ENCODE measurements around the gene CHN1. TPM values are rescaled to one million over a fixed set of nuclear protein-coding genes. Genes with fewer than 3 reads are reported as not detected.

CHN1 gene
- polyA plus RNA-seq, 4 donors = 2.0 to 7.8 (median 5.1) TPM

DNA sequence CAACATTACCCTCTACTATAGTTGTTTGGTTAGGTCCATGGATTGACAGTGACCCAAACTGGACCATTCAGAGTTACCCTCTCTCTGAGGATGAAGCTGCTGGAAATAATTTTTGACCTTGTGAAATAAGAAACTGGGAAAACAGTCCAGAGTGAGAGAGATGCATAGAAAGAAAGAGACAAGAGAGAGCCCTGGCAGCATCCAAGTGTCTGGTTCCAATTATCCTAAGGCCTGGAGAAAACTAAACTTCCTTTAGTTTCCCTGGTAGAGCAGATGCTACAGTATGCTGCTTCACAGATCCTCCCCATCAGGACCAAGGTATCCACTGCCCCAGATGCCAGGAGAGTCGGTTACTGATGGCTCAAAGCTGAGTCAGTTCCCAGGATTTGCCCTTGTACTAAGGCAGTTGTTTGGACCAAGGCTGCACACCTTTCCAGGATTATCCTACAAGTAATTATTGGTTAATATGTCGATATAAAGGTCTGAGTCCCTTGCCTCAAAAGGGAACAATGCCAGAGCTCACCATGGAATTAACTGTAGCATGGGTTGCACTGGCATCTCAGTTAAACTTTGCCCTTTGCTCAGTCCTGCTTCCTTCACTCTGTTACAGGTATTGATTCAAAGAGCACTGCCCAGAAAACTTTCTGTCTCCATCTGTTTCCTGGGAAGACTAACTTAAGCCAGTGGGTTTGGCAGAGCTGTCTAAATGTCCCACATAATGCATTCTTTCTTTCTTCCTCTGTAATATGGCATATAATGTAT lies 14.6 kb upstream of the CHN1 start:
- FAIRE-seq (no peak), DNase-seq (peak in 1 of 2 donors; percentile 62)
- Histone ChIP-seq H3K27me3 (ENCODE audit: control insufficient read depth in 3 of 3, insufficient read depth in 3 of 3, low read length in 3 of 3) (no peaks in the 10 kb centered on the region), H3K36me3 (ENCODE audit: control insufficient read depth in 3 of 3, insufficient read depth in 2 of 3, low read depth in 1 of 3, low read length in 3 of 3) (no peaks in the 10 kb centered on the region), H3K27ac (ENCODE audit: low read depth in 1 of 3, low read length in 2 of 3) (no peak overlapping the region), H3K4me3 (ENCODE audit: low read depth in 1 of 3, low read length in 3 of 3) (no peak overlapping the region), H3K9me3 (ENCODE audit: control insufficient read depth in 2 of 2, insufficient read depth in 1 of 2, low read depth in 1 of 2, low read length in 1 of 2) (no peaks in the 10 kb centered on the region), H3K4me1 (ENCODE audit: control insufficient read depth in 3 of 3, insufficient read depth in 2 of 3, low read depth in 1 of 3, low read length in 2 of 3) (peaks cover 0 to 5% (median 0%) of the 10 kb centered on the region in 3 donors)
- 20 to 78% (median 32%) methylated on average over 2 of the region's 2 CpGs for WGBS, 3 donors

GRCh38 chr2:175017618-175018414 lies 12.6 kb upstream of the CHN1 start:
- Histone ChIP-seq H3K4me3 (ENCODE audit: low read depth in 1 of 3, low read length in 3 of 3) (no peak overlapping the region), H3K4me1 (ENCODE audit: control insufficient read depth in 3 of 3, insufficient read depth in 2 of 3, low read depth in 1 of 3, low read length in 2 of 3) (peaks cover 0 to 4% (median 0%) of the 10 kb centered on the region in 3 donors), H3K9me3 (ENCODE audit: control insufficient read depth in 2 of 2, insufficient read depth in 1 of 2, low read depth in 1 of 2, low read length in 1 of 2) (no peaks in the 10 kb centered on the region), H3K36me3 (ENCODE audit: control insufficient read depth in 3 of 3, insufficient read depth in 2 of 3, low read depth in 1 of 3, low read length in 3 of 3) (no peaks in the 10 kb centered on the region), H3K27me3 (ENCODE audit: control insufficient read depth in 3 of 3, insufficient read depth in 3 of 3, low read length in 3 of 3) (no peaks in the 10 kb centered on the region), H3K27ac (ENCODE audit: low read depth in 1 of 3, low read length in 2 of 3) (no peak overlapping the region)
- no peak for DNase-seq
- 89 to 97% (median 96%) methylated on average over 5 of the region's 5 CpGs for WGBS, 3 donors
- no peak for FAIRE-seq

DNA sequence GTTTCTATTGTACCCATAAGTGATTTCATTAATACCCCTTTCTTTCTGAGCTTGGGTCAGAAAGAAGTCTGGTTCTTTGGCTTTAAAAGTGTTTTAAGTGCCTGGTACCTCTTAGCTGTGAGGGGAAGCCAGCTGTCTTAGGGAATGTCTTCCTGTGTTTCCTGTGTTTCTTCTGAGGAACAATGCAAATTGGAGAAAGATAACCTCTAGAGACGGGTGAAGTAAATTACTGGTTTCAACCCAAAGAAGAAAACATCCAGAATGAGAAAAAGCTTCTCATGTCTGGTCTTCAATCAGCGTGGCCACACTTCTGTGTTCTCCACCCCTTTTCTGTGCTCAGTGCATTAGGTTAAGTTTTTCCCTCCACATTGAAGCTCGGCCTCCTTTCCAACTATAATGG lies 10.2 kb upstream of the CHN1 start:
- FAIRE-seq = no peak
- 69 to 86% (median 70%) methylated on average over 3 of the region's 3 CpGs for WGBS, 3 donors
- peaks cover 0 to 8% (median 0%) of the 10 kb centered on the region in 3 donors for H3K27me3 ChIP-seq (ENCODE audit: control insufficient read depth in 3 of 3, insufficient read depth in 3 of 3, low read length in 3 of 3)

GRCh38 chr2:175012516-175012915 lies 7.3 kb upstream of the CHN1 start:
- Histone ChIP-seq H3K9me3 (ENCODE audit: control insufficient read depth in 2 of 2, insufficient read depth in 1 of 2, low read depth in 1 of 2, low read length in 1 of 2) (no peaks in the 10 kb centered on the region), H3K27ac (ENCODE audit: low read depth in 1 of 3, low read length in 2 of 3) (no peak overlapping the region), H3K4me1 (ENCODE audit: control insufficient read depth in 3 of 3, insufficient read depth in 2 of 3, low read depth in 1 of 3, low read length in 2 of 3) (no peaks in the 10 kb centered on the region), H3K36me3 (ENCODE audit: control insufficient read depth in 3 of 3, insufficient read depth in 2 of 3, low read depth in 1 of 3, low read length in 3 of 3) (no peaks in the 10 kb centered on the region), H3K27me3 (ENCODE audit: control insufficient read depth in 3 of 3, insufficient read depth in 3 of 3, low read length in 3 of 3) (peaks cover 0 to 11% (median 0%) of the 10 kb centered on the region in 3 donors), H3K4me3 (ENCODE audit: low read depth in 1 of 3, low read length in 3 of 3) (no peak overlapping the region)
- WGBS, 3 donors = 95 to 97% (median 96%) methylated on average over 2 of the region's 2 CpGs
- DNase-seq (no peak), FAIRE-seq (no peak)

More for the DNA sequence above, 10.2 kb upstream of the CHN1 start:
- Histone ChIP-seq H3K27ac (ENCODE audit: low read depth in 1 of 3, low read length in 2 of 3) (no peak overlapping the region), H3K36me3 (ENCODE audit: control insufficient read depth in 3 of 3, insufficient read depth in 2 of 3, low read depth in 1 of 3, low read length in 3 of 3) (no peaks in the 10 kb centered on the region), H3K4me3 (ENCODE audit: low read depth in 1 of 3, low read length in 3 of 3) (no peak overlapping the region), H3K4me1 (ENCODE audit: control insufficient read depth in 3 of 3, insufficient read depth in 2 of 3, low read depth in 1 of 3, low read length in 2 of 3) (peaks cover 0 to 2% (median 0%) of the 10 kb centered on the region in 3 donors), H3K9me3 (ENCODE audit: control insufficient read depth in 2 of 2, insufficient read depth in 1 of 2, low read depth in 1 of 2, low read length in 1 of 2) (no peaks in the 10 kb centered on the region)
- no peak for DNase-seq

- Histone ChIP-seq H3K4me1 (ENCODE audit: control insufficient read depth in 3 of 3, insufficient read depth in 2 of 3, low read depth in 1 of 3, low read length in 2 of 3) (no peaks in the 10 kb centered on the region), H3K4me3 (ENCODE audit: low read depth in 1 of 3, low read length in 3 of 3) (no peak overlapping the region), H3K27me3 (ENCODE audit: control insufficient read depth in 3 of 3, insufficient read depth in 3 of 3, low read length in 3 of 3) (peaks cover 0 to 16% (median 0%) of the 10 kb centered on the region in 3 donors), H3K9me3 (ENCODE audit: control insufficient read depth in 2 of 2, insufficient read depth in 1 of 2, low read depth in 1 of 2, low read length in 1 of 2) (no peaks in the 10 kb centered on the region), H3K36me3 (ENCODE audit: control insufficient read depth in 3 of 3, insufficient read depth in 2 of 3, low read depth in 1 of 3, low read length in 3 of 3) (no peaks in the 10 kb centered on the region), H3K27ac (ENCODE audit: low read depth in 1 of 3, low read length in 2 of 3) (no peak overlapping the region)
- DNase-seq (no peak), FAIRE-seq (no peak)
- WGBS, 3 donors = 33 to 54% (median 39%) methylated on average over 1 of the region's 1 CpG
These were observed 6.3 kb upstream of the CHN1 start for GRCh38 chr2:175011505-175011904.

- 59 to 77% (median 66%) methylated on average over 1 of the region's 1 CpG for WGBS, 3 donors
- Histone ChIP-seq H3K9me3 (ENCODE audit: control insufficient read depth in 2 of 2, insufficient read depth in 1 of 2, low read depth in 1 of 2, low read length in 1 of 2) (no peaks in the 10 kb centered on the region), H3K36me3 (ENCODE audit: control insufficient read depth in 3 of 3, insufficient read depth in 2 of 3, low read depth in 1 of 3, low read length in 3 of 3) (no peaks in the 10 kb centered on the region), H3K27ac (ENCODE audit: low read depth in 1 of 3, low read length in 2 of 3) (no peak overlapping the region), H3K4me1 (ENCODE audit: control insufficient read depth in 3 of 3, insufficient read depth in 2 of 3, low read depth in 1 of 3, low read length in 2 of 3) (no peaks in the 10 kb centered on the region), H3K4me3 (ENCODE audit: low read depth in 1 of 3, low read length in 3 of 3) (no peak overlapping the region), H3K27me3 (ENCODE audit: control insufficient read depth in 3 of 3, insufficient read depth in 3 of 3, low read length in 3 of 3) (peaks cover 0 to 20% (median 0%) of the 10 kb centered on the region in 3 donors)
- no peak for DNase-seq
- FAIRE-seq = no peak
These were observed 5.7 kb upstream of the CHN1 start for GRCh38 chr2:175010848-175011254.

DNA sequence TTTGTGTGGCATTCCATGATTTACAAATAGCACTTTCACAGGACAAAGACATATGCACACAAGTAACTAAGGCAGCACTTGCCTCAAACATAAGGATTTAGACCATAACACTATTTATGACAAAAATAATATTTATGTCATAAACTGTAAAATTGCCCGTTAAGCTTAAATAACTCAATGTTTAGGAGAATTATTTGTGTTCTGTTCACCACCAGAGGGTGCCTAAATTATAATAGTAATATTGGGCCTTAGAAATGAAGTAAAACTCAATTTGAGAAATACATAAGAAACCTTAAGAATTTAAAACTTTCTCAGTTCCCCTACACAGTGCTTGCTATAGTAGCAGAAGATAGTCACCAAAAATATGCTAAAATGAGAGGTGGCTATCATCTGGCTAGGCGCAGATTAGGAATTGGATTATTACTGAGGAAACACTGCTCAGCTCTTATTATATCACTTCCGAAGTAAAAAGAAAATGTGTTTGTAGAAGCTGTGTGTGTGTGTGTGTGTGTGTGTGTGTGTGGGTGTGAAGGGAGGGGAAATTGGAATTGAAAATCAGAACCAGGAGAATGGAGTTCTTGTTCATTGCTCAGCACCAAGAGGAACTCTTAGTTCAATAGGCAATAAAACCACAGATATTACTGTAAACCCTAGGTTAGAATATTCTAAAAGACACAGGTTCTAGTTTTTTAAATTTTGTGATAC lies 4.9 kb upstream of the CHN1 start:
- H3K4me1 ChIP-seq (ENCODE audit: control insufficient read depth in 3 of 3, insufficient read depth in 2 of 3, low read depth in 1 of 3, low read length in 2 of 3) = no peaks in the 10 kb centered on the region
- no peak for FAIRE-seq
- DNase-seq = no peak
- peaks cover 0 to 27% (median 4%) of the 10 kb centered on the region in 3 donors for H3K27me3 ChIP-seq (ENCODE audit: control insufficient read depth in 3 of 3, insufficient read depth in 3 of 3, low read length in 3 of 3)
- no peaks in the 10 kb centered on the region for H3K36me3 ChIP-seq (ENCODE audit: control insufficient read depth in 3 of 3, insufficient read depth in 2 of 3, low read depth in 1 of 3, low read length in 3 of 3)
- H3K27ac ChIP-seq (ENCODE audit: low read depth in 1 of 3, low read length in 2 of 3) = no peak overlapping the region
- no peaks in the 10 kb centered on the region for H3K9me3 ChIP-seq (ENCODE audit: control insufficient read depth in 2 of 2, insufficient read depth in 1 of 2, low read depth in 1 of 2, low read length in 1 of 2)
- 77 to 93% (median 82%) methylated on average over 3 of the region's 3 CpGs for WGBS, 3 donors
- H3K4me3 ChIP-seq (ENCODE audit: low read depth in 1 of 3, low read length in 3 of 3) = no peak overlapping the region

GRCh38 chr2:175008801-175009495 lies 3.8 kb upstream of the CHN1 start:
- DNase-seq = no peak
- 65 to 76% (median 70%) methylated on average over 3 of the region's 3 CpGs for WGBS, 3 donors
- Histone ChIP-seq H3K27ac (ENCODE audit: low read depth in 1 of 3, low read length in 2 of 3) (no peak overlapping the region), H3K4me1 (ENCODE audit: control insufficient read depth in 3 of 3, insufficient read depth in 2 of 3, low read depth in 1 of 3, low read length in 2 of 3) (no peaks in the 10 kb centered on the region), H3K4me3 (ENCODE audit: low read depth in 1 of 3, low read length in 3 of 3) (no peak overlapping the region), H3K27me3 (ENCODE audit: control insufficient read depth in 3 of 3, insufficient read depth in 3 of 3, low read length in 3 of 3) (peaks cover 0 to 31% (median 4%) of the 10 kb centered on the region in 3 donors), H3K9me3 (ENCODE audit: control insufficient read depth in 2 of 2, insufficient read depth in 1 of 2, low read depth in 1 of 2, low read length in 1 of 2) (no peaks in the 10 kb centered on the region), H3K36me3 (ENCODE audit: control insufficient read depth in 3 of 3, insufficient read depth in 2 of 3, low read depth in 1 of 3, low read length in 3 of 3) (no peaks in the 10 kb centered on the region)
- FAIRE-seq = no peak
